ENCODE results near the gene TCF12. TPM values are rescaled to one million over a fixed set of nuclear protein-coding genes. Genes with fewer than 3 reads are reported as not detected.

TCF12 gene
- total RNA-seq, 1 donor from 2014 or later, result 207 TPM

- DNase-seq (ENCODE audit: low read depth, low spot score), result no peak
- no peaks in the 10 kb centered on the region for H3K36me3 Mint-ChIP-seq (ENCODE audit: low read depth)
- no peaks in the 10 kb centered on the region for H3K9me3 Mint-ChIP-seq
- no peak overlapping the region for H3K4me3 Mint-ChIP-seq
- H3K4me1 Mint-ChIP-seq, result peaks cover 22% of the 10 kb centered on the region
- H3K27me3 Mint-ChIP-seq (ENCODE audit: low read depth), result no peaks in the 10 kb centered on the region
- TF ChIP-seq CTCF (conservative IDR thresholded peaks at IDR 0.05), result no peak
- H3K27ac Mint-ChIP-seq (ENCODE audit: unreplicated experiment), result no peak overlapping the region
Measured at GRCh38 chr15:57143511-57144078, 225.2 kb downstream of the TCF12 start.

GRCh38 chr15:57144448-57144847 is 226.0 kb downstream of the TCF12 start:
- no peak overlapping the region for H3K27ac Mint-ChIP-seq (ENCODE audit: unreplicated experiment)
- no peaks in the 10 kb centered on the region for H3K9me3 Mint-ChIP-seq
- no peak for TF ChIP-seq CTCF (conservative IDR thresholded peaks at IDR 0.05)
- no peak for DNase-seq (ENCODE audit: low read depth, low spot score)
- peaks cover 28% of the 10 kb centered on the region for H3K4me1 Mint-ChIP-seq
- no peaks in the 10 kb centered on the region for H3K36me3 Mint-ChIP-seq (ENCODE audit: low read depth)
- H3K4me3 Mint-ChIP-seq, result no peak overlapping the region
- H3K27me3 Mint-ChIP-seq (ENCODE audit: low read depth), result no peaks in the 10 kb centered on the region

- Mint-ChIP-seq H3K9me3 (no peaks in the 10 kb centered on the region), H3K4me1 (peaks cover 37% of the 10 kb centered on the region), H3K27me3 (ENCODE audit: low read depth) (no peaks in the 10 kb centered on the region), H3K36me3 (ENCODE audit: low read depth) (peaks cover 12% of the 10 kb centered on the region), H3K27ac (ENCODE audit: unreplicated experiment) (peak overlapping the region; percentile 94), H3K4me3 (peak overlapping the region; percentile 73)
- no peak for DNase-seq (ENCODE audit: low read depth, low spot score)
- peak; percentile 87 for TF ChIP-seq CTCF (conservative IDR thresholded peaks at IDR 0.05)
Measured at GRCh38 chr15:57146506-57147201, 228.2 kb downstream of the TCF12 start.

GRCh38 chr15:57147621-57148020 is 229.2 kb downstream of the TCF12 start:
- Mint-ChIP-seq H3K9me3 (peaks cover 5% of the 10 kb centered on the region), H3K27ac (ENCODE audit: unreplicated experiment) (no peak overlapping the region), H3K36me3 (ENCODE audit: low read depth) (peaks cover 22% of the 10 kb centered on the region), H3K4me1 (peaks cover 37% of the 10 kb centered on the region), H3K4me3 (no peak overlapping the region), H3K27me3 (ENCODE audit: low read depth) (no peaks in the 10 kb centered on the region)
- no peak for DNase-seq (ENCODE audit: low read depth, low spot score)
- no peak for TF ChIP-seq CTCF (conservative IDR thresholded peaks at IDR 0.05)

GRCh38 chr15:57148262-57148661 is 229.8 kb downstream of the TCF12 start:
- no peaks in the 10 kb centered on the region for H3K27me3 Mint-ChIP-seq (ENCODE audit: low read depth)
- H3K4me1 Mint-ChIP-seq, result peaks cover 37% of the 10 kb centered on the region
- no peak for DNase-seq (ENCODE audit: low read depth, low spot score)
- H3K9me3 Mint-ChIP-seq, result peaks cover 8% of the 10 kb centered on the region
- H3K4me3 Mint-ChIP-seq, result no peak overlapping the region
- TF ChIP-seq CTCF (conservative IDR thresholded peaks at IDR 0.05), result no peak
- H3K36me3 Mint-ChIP-seq (ENCODE audit: low read depth), result peaks cover 27% of the 10 kb centered on the region
- H3K27ac Mint-ChIP-seq (ENCODE audit: unreplicated experiment), result no peak overlapping the region
